Esophagus muscularis mucosa (tissue), 3 donors: ENCODE measurements around the gene MPRIP.

ENCODE experiments used
- CTCF ChIP-seq, 3 experiments: fragments of 200-600 bp in 2 of 3; fragments of 450-650 bp in 1 of 3; sonication (generic) in 2 of 3; IDR thresholded peaks; one replicate each; pipeline ENCODE4 v1.5.1; 2017 to 2019; ENCODE audit warnings: antibody characterized with exemption in 3 of 3, mild to moderate bottlenecking in 2 of 3, moderate library complexity in 1 of 3
- POLR2A ChIP-seq: fragments of 450-650 bp; IDR thresholded peaks from one replicate; pipeline ENCODE4 v1.6.1; 2017; ENCODE audit warnings: antibody characterized with exemption, moderate library complexity, mild to moderate bottlenecking, low read depth

GRCh38 chr17:17028059-17028877 lies 14.0 kb upstream of the MPRIP start:
- TF ChIP-seq CTCF (IDR thresholded peaks at IDR 0.05) = no peak
- TF ChIP-seq POLR2A = no peak
